Skeletal muscle tissue (tissue), 4 donors: ENCODE results near the gene POLR3E. TPM values are rescaled to one million over a fixed set of nuclear protein-coding genes. Genes with fewer than 3 reads are reported as not detected.

ENCODE experiments used
- H3K27ac ChIP-seq: one replicate; pipeline ENCODE4 v1.7.0; 2013; ENCODE audit warnings: mild to moderate bottlenecking, low read depth, low read length, inconsistent platforms
- H3K27me3 ChIP-seq, 3 donors: one replicate each; pipeline ENCODE4 v1.7.0; 2013; ENCODE audit warnings: low read length in 3 of 3; ENCODE audit not compliant: control insufficient read depth in 3 of 3, insufficient read depth in 3 of 3
- H3K36me3 ChIP-seq, 3 donors: one replicate each; pipeline ENCODE4 v1.7.0; 2013; ENCODE audit warnings: low read length in 3 of 3; ENCODE audit not compliant: control insufficient read depth in 3 of 3, insufficient read depth in 3 of 3
- H3K4me1 ChIP-seq, 3 donors: one replicate each; pipeline ENCODE4 v1.7.0; 2013; ENCODE audit warnings: low read length in 3 of 3, mild to moderate bottlenecking in 3 of 3; ENCODE audit not compliant: control insufficient read depth in 3 of 3, insufficient read depth in 3 of 3
- H3K4me3 ChIP-seq, 3 donors: one replicate each; pipeline ENCODE4 v1.7.0; 2013; ENCODE audit warnings: low read length in 3 of 3
- H3K9ac ChIP-seq, 3 donors: one replicate each; pipeline ENCODE4 v1.7.0; 2013; ENCODE audit warnings: low read length in 3 of 3, mild to moderate bottlenecking in 3 of 3, moderate library complexity in 2 of 3, low read depth in 1 of 3
- H3K9me3 ChIP-seq, 3 donors: one replicate each; pipeline ENCODE4 v1.7.0; 2013; ENCODE audit warnings: low read length in 3 of 3; ENCODE audit not compliant: control insufficient read depth in 3 of 3
- total RNA-seq: library from RNA; depleted of rRNA; stranded (reverse); fragments of >200 nt; gene quantifications from one replicate; pipeline ENCODE4 v1.2.3, GENCODE V29; 2014
- donor health status: Osteomylitis.

The POLR3E gene
- total RNA-seq, 1 donor from 2014 or later = 22.4 TPM

DNA sequence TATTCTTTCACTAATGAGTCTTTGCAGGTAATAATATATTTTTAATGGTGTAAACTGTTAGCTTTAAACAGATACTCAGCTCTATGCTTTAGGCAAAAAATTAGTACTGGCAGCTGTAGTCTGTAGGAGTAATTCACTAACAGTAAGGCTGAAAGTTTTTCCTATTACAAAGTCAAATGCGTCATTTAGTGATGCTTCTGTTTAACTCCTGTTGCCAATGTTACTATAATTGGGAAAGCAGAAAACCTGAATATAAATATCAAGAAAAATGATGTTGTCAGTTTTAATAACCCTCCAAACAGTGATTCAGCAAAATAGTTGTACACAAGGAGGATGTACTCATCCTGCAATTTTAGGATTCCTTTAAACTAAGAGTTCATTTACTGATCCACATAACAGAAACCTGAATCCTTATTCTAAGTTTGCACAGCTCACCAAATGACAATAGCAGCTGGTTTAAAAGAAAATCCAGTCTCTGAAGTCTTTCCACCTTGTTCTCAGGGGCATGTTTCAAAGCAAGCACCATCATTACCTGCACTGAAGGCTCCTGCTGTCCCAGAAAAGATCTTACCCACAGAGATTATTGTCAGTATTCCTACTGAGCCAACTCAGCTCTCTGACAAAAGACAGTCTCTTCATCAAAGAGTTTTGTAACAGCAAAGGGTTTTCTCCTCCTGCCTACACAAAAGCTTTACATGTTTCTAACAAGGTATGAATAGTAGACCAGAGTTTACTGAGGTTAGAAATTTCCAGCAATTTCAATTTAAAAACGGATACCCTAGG, 73.0 kb downstream of the POLR3E start:
- no peak overlapping the region for H3K4me3 ChIP-seq
- no peaks in the 10 kb centered on the region for H3K27me3 ChIP-seq
- no peaks in the 10 kb centered on the region for H3K9me3 ChIP-seq
- peak overlapping the region; percentile 31 for H3K27ac ChIP-seq
- peaks cover 0 to 2% (median 0%) of the 10 kb centered on the region in 3 donors for H3K36me3 ChIP-seq
- H3K9ac ChIP-seq = peak overlapping the region in 1 of 3 donors; percentile 43
- peaks cover 11 to 15% (median 12%) of the 10 kb centered on the region in 3 donors for H3K4me1 ChIP-seq

DNA sequence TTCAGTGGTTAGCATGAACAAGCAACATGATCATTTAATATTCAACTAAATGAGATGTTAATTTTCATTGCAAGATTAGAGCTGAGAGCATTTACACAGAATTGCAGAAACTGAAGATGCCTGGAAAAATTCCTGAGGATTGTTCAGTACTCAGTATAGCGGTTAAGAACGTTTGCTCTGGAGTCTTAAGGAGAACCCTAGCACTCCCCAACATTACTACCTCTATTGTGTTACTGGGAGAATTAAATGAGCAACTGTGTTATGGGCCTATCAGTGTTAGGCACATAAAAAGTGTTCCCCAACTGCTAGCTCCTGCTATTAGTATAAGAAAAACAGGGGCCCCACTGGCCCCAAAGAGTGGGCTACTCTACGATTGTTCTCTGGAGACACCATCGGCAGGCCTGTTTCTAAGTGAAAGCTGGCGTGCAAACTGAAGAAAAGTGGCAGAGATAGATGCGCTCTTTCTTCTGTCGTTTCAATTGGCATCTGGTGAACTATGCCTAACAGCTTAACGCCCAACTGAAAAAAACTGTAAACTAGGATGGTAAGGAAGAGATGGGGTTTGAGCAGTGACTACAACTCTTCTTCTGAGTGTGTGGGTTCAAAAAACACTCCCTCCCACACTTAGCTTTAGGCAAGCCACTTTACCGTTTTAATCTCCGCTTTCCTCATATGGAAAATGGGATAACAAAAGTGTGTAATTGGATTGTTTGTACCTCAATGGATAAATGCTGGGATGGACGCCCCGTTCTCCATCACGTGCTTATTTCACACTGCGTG, 75.9 kb downstream of the POLR3E start:
- H3K36me3 ChIP-seq = peaks cover 0 to 2% (median 0%) of the 10 kb centered on the region in 3 donors
- peak overlapping the region; percentile 44 for H3K27ac ChIP-seq
- peaks cover 13 to 14% (median 14%) of the 10 kb centered on the region in 3 donors for H3K4me1 ChIP-seq
- H3K4me3 ChIP-seq = peak overlapping the region; percentile 71 to 88 (median 82)
- peak overlapping the region; percentile 79 to 82 (median 81) for H3K9ac ChIP-seq
- no peaks in the 10 kb centered on the region for H3K27me3 ChIP-seq
- no peaks in the 10 kb centered on the region for H3K9me3 ChIP-seq

DNA sequence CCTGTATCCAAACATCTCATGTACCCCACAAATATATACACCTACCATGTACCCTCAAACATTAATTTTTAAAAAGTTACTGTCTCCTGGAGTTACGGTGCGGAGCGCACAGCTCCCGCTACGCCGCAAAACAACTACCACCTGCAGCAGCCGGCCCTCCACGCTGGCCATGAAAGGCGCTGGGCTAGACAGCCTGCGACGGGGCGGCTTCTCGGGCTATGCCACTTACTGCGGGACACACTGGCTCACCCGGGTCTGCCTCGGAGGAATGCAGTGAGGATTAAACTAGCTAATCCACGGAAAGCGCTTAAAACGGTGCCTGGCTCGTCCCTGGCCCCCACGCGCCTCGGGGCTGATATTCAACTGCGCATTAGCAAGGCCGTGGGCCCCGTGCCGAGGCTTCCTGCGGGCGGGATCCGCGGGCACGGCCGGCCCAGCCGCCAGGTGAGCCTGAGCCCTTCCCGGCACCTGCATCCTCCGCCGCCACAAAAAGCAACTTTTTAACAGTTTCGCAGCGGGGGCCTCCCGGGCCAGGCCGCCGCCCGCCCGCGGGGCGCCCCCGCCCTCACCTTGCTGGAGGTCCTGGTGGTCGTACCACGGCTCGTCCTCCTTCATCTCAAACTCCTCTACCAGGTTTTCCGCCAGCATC, 76.6 kb downstream of the POLR3E start:
- H3K27me3 ChIP-seq = no peaks in the 10 kb centered on the region
- peak overlapping the region; percentile 71 to 88 (median 82) for H3K4me3 ChIP-seq
- no peaks in the 10 kb centered on the region for H3K36me3 ChIP-seq
- H3K27ac ChIP-seq = peak overlapping the region; percentile 44
- H3K9ac ChIP-seq = peak overlapping the region; percentile 79 to 82 (median 81)
- H3K4me1 ChIP-seq = peaks cover 13 to 14% (median 14%) of the 10 kb centered on the region in 3 donors
- H3K9me3 ChIP-seq = no peaks in the 10 kb centered on the region

DNA sequence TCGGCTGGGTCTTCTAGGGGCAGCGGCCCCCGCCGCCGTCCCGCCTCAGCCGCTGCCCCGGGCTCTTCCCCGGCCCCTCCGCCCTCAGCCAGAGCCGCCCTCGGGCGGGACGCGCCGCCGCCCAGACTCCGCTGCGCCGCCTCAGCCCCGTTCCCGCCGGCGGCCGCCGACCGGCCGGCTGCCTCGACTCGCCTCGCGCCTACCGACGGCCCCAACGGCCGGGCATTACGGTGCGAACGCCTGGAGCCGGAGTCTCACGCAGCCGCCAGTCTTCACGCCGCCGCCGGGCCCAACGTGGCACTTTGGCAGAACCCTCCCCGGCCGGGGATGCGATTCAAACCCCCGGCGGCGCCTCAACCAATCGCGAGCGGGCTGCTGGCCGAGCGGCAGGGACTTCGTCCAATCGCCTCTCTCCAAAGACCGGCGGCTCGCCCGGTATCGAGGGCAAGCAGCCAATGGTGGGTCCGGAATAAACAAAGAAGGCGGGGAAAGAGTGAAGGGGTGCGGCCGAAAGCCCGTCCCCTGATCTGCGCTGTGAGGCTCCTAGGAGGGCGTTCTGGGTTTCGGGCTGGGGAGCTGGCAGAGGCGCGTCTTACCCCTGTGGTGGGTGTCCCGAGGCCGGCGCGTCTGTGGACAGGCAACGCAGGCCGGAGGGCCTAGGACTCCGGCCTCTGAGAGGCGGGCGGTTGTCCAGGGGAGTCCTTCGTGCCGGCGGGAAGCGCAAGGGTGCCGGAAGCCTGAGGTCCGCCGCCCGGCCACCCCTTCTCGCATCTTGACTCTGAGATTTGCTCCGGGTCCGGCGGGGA, 77.3 kb downstream of the POLR3E start, which contains the start of gene CDR2:
Gene CDR2 (minus strand): TSS at position 309 of the 806 bp plus-strand sequence. CDS start 310 bp downstream, outside the sequence.
- H3K4me3 ChIP-seq = peak within 1 kb of the TSS; percentile 71 to 88 (median 82)
- no peaks in the 10 kb centered on the region for H3K9me3 ChIP-seq
- H3K4me1 ChIP-seq = peaks cover 13 to 14% (median 14%) of the 10 kb centered on the region in 3 donors
- H3K27ac ChIP-seq = peak within 1 kb of the TSS; percentile 44
- no peaks in the 10 kb centered on the region for H3K27me3 ChIP-seq
- peak within 1 kb of the TSS; percentile 81 to 87 (median 87) for H3K9ac ChIP-seq
- H3K36me3 ChIP-seq = no peaks in the 10 kb centered on the region

DNA sequence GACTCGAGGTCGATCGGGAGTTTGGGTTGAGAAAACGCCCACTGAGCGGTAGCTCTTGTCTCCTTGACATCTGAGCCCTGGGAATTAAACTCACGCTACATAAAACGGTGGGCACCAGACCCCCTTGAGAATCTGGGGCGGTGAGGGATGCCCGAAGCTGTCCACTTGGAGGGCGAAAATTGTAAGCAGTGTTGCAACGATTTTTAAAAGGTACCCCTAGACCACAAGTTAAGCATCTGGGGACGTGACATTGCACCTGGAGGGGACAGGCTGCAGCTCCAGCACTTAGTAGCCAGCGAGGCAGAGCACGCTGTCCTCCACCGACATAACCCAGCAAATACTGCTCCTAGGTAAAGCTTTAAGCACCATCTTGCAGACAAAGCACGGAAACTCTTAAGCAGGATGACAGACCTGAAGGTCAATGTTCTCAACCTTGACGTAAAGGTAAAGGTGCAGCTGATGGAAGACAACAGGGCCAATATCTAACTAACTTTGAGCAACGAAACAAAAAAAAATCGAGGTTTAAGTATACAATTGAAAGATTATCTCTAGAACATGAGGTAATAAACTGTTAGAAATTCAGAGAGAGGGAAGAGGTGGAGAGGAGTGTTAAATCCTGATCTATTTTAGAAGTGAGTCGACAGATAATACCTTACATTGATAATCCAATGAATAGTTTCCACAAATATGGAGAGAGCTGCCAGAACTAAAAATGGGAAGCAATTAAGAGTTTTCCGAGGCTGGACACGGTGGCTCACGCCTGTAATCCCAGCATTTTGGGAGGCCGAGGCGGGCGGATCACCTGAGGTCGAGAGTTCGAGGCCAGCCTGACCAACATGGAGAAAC, 78.1 kb downstream of the POLR3E start:
- Histone ChIP-seq H3K36me3 (no peaks in the 10 kb centered on the region), H3K4me1 (peaks cover 11 to 14% (median 13%) of the 10 kb centered on the region in 3 donors), H3K9me3 (no peaks in the 10 kb centered on the region), H3K27ac (peak overlapping the region; percentile 37), H3K9ac (peak overlapping the region; percentile 81 to 87 (median 87)), H3K27me3 (no peaks in the 10 kb centered on the region), H3K4me3 (peak overlapping the region; percentile 71 to 88 (median 72))

DNA sequence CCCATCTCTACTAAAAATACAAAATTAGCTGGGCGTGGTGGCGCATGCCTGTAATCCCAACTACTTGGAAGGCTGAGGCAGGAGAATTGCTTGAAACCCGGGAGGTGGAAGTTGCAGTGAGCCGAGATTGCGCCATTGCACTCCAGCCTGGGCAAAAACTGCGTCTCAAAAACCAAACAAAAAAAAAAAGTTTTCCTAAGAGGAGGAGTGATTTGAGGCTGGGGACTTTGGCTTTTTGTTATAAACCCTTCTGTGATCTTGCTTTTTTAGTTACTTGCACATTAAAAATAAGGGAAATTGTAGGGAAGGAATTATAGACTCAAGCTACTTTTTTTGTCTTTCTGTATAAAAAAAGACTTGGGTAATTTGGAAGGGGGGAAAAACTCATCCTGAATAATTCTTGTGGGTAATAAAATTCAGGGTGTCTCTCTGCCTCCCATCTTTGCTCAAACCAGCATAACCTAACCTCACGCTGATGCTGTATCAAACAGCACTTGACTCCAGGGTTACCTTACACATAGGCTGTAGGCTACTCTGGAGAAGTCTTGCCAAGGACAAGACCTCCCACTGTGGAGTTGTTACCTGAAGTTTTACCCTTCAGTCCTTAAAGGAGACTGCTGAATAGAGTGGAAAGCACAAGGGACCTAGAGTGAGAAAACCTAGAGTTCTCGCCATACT, 78.9 kb downstream of the POLR3E start:
- Histone ChIP-seq H3K9ac (no peak overlapping the region), H3K4me1 (peaks cover 6 to 14% (median 11%) of the 10 kb centered on the region in 3 donors), H3K36me3 (no peaks in the 10 kb centered on the region), H3K27ac (no peak overlapping the region), H3K27me3 (no peaks in the 10 kb centered on the region), H3K4me3 (no peak overlapping the region), H3K9me3 (no peaks in the 10 kb centered on the region)

DNA sequence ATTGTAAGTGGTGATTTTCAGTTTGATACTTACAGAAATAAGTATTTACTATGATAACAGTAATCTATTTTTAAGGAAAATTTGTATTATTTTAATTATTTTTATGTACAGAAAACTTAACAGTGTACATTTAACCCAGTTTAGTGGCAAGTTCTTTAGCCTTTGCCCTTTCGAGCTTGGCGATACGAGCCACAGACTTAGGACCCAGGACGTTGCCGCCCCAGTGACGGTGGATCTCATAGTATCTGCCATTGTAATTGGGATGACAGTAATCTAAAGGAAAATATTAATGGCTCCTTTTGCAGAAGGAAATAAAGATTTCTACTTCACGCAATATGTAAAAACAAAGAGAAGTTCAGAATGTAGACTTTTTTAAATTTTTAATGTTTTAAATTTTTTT, 82.4 kb downstream of the POLR3E start:
- Histone ChIP-seq H3K9ac (no peak overlapping the region), H3K36me3 (no peaks in the 10 kb centered on the region), H3K4me1 (peaks cover 5 to 7% (median 6%) of the 10 kb centered on the region in 3 donors), H3K27me3 (no peaks in the 10 kb centered on the region), H3K4me3 (no peak overlapping the region), H3K27ac (no peak overlapping the region), H3K9me3 (no peaks in the 10 kb centered on the region)

DNA sequence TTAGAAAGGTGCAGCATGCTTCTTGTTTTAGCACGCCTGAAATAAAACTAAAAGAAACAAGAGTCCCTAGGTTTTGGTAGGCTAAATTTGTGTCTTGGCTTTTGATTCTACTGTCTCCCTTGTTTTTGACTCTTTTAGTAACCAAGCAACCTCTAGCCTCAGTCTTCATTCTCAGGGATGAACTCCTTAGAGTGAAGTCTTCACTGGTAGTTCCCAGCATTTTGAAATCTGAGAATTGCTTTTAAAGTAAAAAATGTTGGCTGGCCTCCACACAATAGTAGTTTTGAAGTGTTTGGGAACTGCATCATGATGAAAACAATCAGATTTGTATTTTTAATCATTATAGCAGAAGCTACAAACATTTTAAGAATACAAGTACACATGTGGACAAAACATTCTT, 83.3 kb downstream of the POLR3E start:
- no peak overlapping the region for H3K9ac ChIP-seq
- no peaks in the 10 kb centered on the region for H3K9me3 ChIP-seq
- H3K27me3 ChIP-seq = no peaks in the 10 kb centered on the region
- H3K36me3 ChIP-seq = no peaks in the 10 kb centered on the region
- H3K4me3 ChIP-seq = no peak overlapping the region
- no peaks in the 10 kb centered on the region for H3K4me1 ChIP-seq
- no peak overlapping the region for H3K27ac ChIP-seq
